Measurements from ENCODE around the gene ACOT12. TPM values are rescaled to one million over a fixed set of nuclear protein-coding genes. Genes with fewer than 3 reads are reported as not detected.
A peak's percentile ranks its signal among the peaks of the same experiment; 100 is the strongest.

ACOT12 gene
- total RNA-seq, 1 donor from 2014 or later = not detected

DNA sequence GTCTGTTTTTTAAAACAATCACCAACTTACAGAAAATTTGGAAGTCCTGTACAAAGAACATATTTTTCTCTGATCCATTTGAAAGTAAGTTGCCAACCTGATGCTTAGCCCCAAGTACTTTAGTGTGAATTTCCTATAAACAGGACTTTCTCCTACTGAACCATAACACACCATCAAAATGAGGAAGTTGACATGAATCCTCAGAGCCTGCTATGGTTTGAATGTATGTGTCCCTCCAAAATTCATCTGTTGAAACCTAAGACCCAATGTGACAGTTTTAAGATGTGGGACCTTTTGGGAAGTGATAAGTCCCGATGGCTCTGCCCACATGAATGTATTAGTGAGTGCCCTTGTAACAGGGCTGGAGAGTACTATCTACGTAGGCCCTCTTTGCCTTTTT is 6.4 kb upstream of the ACOT12 start:
- TF ChIP-seq, protein P1, sequence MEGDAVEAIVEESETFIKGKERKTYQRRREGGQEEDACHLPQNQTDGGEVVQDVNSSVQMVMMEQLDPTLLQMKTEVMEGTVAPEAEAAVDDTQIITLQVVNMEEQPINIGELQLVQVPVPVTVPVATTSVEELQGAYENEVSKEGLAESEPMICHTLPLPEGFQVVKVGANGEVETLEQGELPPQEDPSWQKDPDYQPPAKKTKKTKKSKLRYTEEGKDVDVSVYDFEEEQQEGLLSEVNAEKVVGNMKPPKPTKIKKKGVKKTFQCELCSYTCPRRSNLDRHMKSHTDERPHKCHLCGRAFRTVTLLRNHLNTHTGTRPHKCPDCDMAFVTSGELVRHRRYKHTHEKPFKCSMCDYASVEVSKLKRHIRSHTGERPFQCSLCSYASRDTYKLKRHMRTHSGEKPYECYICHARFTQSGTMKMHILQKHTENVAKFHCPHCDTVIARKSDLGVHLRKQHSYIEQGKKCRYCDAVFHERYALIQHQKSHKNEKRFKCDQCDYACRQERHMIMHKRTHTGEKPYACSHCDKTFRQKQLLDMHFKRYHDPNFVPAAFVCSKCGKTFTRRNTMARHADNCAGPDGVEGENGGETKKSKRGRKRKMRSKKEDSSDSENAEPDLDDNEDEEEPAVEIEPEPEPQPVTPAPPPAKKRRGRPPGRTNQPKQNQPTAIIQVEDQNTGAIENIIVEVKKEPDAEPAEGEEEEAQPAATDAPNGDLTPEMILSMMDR (IDR thresholded peaks at IDR 0.05; ENCODE audit: unreplicated experiment) = no peak
- Mint-ChIP-seq H3K27me3 (ENCODE audit: low read depth) (peaks cover 16% of the 10 kb centered on the region), H3K9me3 (peaks cover under 1% of the 10 kb centered on the region), H3K36me3 (no peaks in the 10 kb centered on the region), H3K4me1 (no peaks in the 10 kb centered on the region), H3K4me3 (no peak overlapping the region), H3K27ac (no peak overlapping the region)
- DNase-seq (ENCODE audit: low spot score in 2 of 2, unreplicated experiment in 2 of 2) = no peak

DNA sequence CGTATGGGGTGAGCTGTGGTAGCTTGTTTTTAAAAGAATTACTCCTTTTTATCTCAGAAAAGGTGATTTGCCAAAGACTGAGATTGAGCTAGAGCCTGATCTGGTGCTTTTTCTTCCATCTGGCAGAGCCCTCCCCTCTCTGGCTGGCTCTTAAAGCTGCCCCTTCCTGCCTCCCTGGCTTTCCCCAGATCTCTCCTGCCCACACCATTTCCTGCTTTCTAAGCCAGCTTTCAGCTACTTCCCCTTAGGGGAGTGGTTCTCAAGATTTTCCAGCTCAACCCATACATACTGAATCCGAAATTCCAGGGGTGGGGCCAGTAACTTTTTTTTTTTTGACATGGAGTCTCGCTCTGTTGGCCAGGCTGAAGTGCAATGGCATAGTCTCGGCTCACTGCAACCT is 4.8 kb upstream of the ACOT12 start:
- DNase-seq (ENCODE audit: low spot score in 2 of 2, unreplicated experiment in 2 of 2) = no peak
- no peaks in the 10 kb centered on the region for H3K4me1 Mint-ChIP-seq
- TF ChIP-seq, protein P1 (IDR thresholded peaks at IDR 0.05; ENCODE audit: unreplicated experiment) = no peak
- no peaks in the 10 kb centered on the region for H3K36me3 Mint-ChIP-seq
- peaks cover 6% of the 10 kb centered on the region for H3K9me3 Mint-ChIP-seq
- no peak overlapping the region for H3K4me3 Mint-ChIP-seq
- H3K27me3 Mint-ChIP-seq (ENCODE audit: low read depth) = peaks cover 27% of the 10 kb centered on the region
- H3K27ac Mint-ChIP-seq = no peak overlapping the region

DNA sequence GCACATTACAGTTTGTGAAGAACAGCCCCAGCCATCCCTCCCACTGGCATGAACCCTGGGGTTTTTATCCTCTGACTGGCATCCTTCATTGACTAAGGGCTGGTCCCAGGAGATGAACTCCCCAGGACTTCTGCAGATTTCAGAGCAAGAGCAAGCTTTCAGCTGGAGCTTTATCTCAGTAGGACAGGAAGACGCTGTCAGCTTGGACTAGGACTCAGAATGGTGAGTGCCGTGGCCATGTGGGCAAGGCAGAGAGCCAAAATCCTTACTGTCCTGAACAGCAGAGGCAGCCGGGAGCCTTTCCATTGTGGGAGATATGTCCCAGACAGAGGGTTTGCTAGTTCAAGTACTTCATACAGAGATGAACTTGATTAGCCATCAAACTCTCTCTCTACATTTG is 3.2 kb upstream of the ACOT12 start:
- TF ChIP-seq, protein P1 (IDR thresholded peaks at IDR 0.05; ENCODE audit: unreplicated experiment) = no peak
- Mint-ChIP-seq H3K9me3 (peaks cover 6% of the 10 kb centered on the region), H3K27ac (no peak overlapping the region), H3K27me3 (ENCODE audit: low read depth) (peaks cover 40% of the 10 kb centered on the region), H3K36me3 (no peaks in the 10 kb centered on the region), H3K4me1 (no peaks in the 10 kb centered on the region), H3K4me3 (no peak overlapping the region)
- no peak for DNase-seq (ENCODE audit: low spot score in 2 of 2, unreplicated experiment in 2 of 2)

DNA sequence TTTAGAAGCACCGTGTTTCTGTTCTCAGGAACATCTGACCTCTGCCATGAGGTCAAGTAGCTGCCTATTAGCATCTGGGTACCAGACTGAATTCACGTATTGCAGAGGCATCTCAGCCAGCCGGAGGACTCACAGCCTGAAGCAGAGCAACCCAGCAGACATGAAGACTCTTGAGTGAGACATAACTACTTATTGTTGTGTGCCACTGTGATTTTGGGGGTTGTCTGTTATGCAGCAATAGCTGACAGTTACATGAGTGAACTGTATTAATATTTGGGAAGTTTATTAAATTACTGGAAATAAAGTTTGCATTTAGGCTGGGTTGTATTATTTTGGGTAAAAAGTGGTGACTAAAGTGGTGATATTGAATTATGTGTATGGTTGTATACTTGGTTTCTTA is 1.3 kb upstream of the ACOT12 start:
- Mint-ChIP-seq H3K36me3 (no peaks in the 10 kb centered on the region), H3K9me3 (peaks cover 6% of the 10 kb centered on the region), H3K4me1 (no peaks in the 10 kb centered on the region), H3K27me3 (ENCODE audit: low read depth) (peaks cover 53% of the 10 kb centered on the region), H3K4me3 (no peak overlapping the region), H3K27ac (no peak overlapping the region)
- no peak for DNase-seq (ENCODE audit: low spot score in 2 of 2, unreplicated experiment in 2 of 2)
- TF ChIP-seq, protein P1 (IDR thresholded peaks at IDR 0.05; ENCODE audit: unreplicated experiment) = no peak

DNA sequence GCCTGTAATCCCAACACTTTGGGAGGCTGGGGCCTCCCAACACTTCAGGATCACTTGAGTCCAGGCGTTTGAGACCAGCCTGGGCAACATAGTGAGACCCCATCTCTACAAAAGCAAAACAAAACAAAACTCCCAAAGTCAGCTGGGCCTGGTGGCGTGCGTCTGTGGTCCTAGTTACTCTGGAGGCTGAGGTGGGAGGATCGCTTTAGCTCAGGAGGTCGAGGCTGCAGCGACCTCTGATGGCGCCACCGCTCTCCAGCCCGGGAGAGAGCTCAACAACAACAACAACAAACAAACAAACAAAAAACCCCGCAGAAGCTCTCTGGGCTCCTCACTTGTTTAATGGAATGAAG is 528 bp downstream of the ACOT12 start:
- no peak for DNase-seq (ENCODE audit: low spot score in 2 of 2, unreplicated experiment in 2 of 2)
- Mint-ChIP-seq H3K4me1 (no peaks in the 10 kb centered on the region), H3K27me3 (ENCODE audit: low read depth) (peaks cover 51% of the 10 kb centered on the region), H3K36me3 (no peaks in the 10 kb centered on the region), H3K27ac (no peak overlapping the region), H3K4me3 (peak overlapping the region; percentile 63), H3K9me3 (peaks cover 6% of the 10 kb centered on the region)
- TF ChIP-seq, protein P1 (IDR thresholded peaks at IDR 0.05; ENCODE audit: unreplicated experiment) = no peak

DNA sequence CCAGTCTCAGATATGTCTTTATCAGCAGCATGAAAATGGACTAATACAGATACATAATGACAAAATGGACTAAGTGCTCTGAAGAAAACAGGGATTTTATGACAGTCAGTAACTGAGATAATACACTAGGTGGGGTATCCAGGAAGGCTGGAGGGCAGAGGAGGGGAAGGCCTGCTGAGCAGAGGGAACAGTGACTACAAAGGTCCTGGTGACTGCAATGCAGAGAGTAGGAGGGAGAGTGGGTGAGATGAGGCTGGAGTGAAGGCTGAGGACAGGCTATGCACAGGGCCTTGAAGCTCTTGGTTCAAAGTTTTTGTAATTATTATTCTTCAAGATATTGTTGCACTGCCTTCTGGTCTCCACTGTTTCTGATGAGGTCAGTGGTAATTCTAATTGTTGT is 4.9 kb downstream of the ACOT12 start:
- Mint-ChIP-seq H3K4me1 (no peaks in the 10 kb centered on the region), H3K9me3 (no peaks in the 10 kb centered on the region), H3K27me3 (ENCODE audit: low read depth) (peaks cover 28% of the 10 kb centered on the region), H3K27ac (no peak overlapping the region), H3K36me3 (no peaks in the 10 kb centered on the region), H3K4me3 (no peak overlapping the region)
- TF ChIP-seq, protein P1 (IDR thresholded peaks at IDR 0.05; ENCODE audit: unreplicated experiment) = no peak
- no peak for DNase-seq (ENCODE audit: low spot score in 2 of 2, unreplicated experiment in 2 of 2)
